GM19035 (cell line): ENCODE results near the gene FOXP1.

Experiments used
- ATAC-seq: cut with Tn5 transposase; IDR thresholded peaks from one replicate; pipeline ENCODE4 v1.9.1; 2021; ENCODE audit not compliant: unreplicated experiment

Gene FOXP1

GRCh38 chr3:71583566-71584393 lies at the start of gene FOXP1:
Gene FOXP1 (minus strand): TSS chr3:71583728. CDS start chr3:71198381, 385,347 bp downstream.
- no peak for ATAC-seq

GRCh38 chr3:71629711-71630110 lies 46.2 kb upstream of the FOXP1 start:
- ATAC-seq, result no peak

GRCh38 chr3:71629289-71629688 lies 45.8 kb upstream of the FOXP1 start:
- no peak for ATAC-seq

- ATAC-seq, result no peak
Observed at GRCh38 chr3:71628522-71628921, 45.0 kb upstream of the FOXP1 start.

- ATAC-seq, result no peak
Observed at GRCh38 chr3:71625676-71626075, 42.1 kb upstream of the FOXP1 start.

GRCh38 chr3:71621825-71622537 lies 38.5 kb upstream of the FOXP1 start:
- ATAC-seq, result no peak

- ATAC-seq, result no peak
Observed at GRCh38 chr3:71618538-71618937, 35.0 kb upstream of the FOXP1 start.

GRCh38 chr3:71616571-71617021 lies 33.1 kb upstream of the FOXP1 start:
- no peak for ATAC-seq

GRCh38 chr3:71614869-71615268 lies 31.3 kb upstream of the FOXP1 start:
- no peak for ATAC-seq

- no peak for ATAC-seq
Observed at GRCh38 chr3:71614426-71614825, 30.9 kb upstream of the FOXP1 start.

GRCh38 chr3:71611099-71611498 lies 27.6 kb upstream of the FOXP1 start:
- ATAC-seq, result no peak

GRCh38 chr3:71607364-71607763 lies 23.8 kb upstream of the FOXP1 start:
- ATAC-seq, result no peak

- no peak for ATAC-seq
Observed at GRCh38 chr3:71606582-71606981, 23.1 kb upstream of the FOXP1 start.

GRCh38 chr3:71602256-71602655 lies 18.7 kb upstream of the FOXP1 start:
- ATAC-seq, result no peak

- no peak for ATAC-seq
Observed at GRCh38 chr3:71601811-71602210, 18.3 kb upstream of the FOXP1 start.

GRCh38 chr3:71600646-71601288 lies 17.2 kb upstream of the FOXP1 start:
- ATAC-seq, result no peak

GRCh38 chr3:71599416-71599815 lies 15.9 kb upstream of the FOXP1 start:
- no peak for ATAC-seq

- ATAC-seq, result no peak
Observed at GRCh38 chr3:71598292-71598691, 14.8 kb upstream of the FOXP1 start.

- no peak for ATAC-seq
Observed at GRCh38 chr3:71597286-71597685, 13.8 kb upstream of the FOXP1 start.

- no peak for ATAC-seq
Observed at GRCh38 chr3:71593106-71593505, 9.6 kb upstream of the FOXP1 start.

- ATAC-seq, result no peak
Observed at GRCh38 chr3:71591101-71591500, 7.6 kb upstream of the FOXP1 start.

GRCh38 chr3:71589132-71589531 lies 5.6 kb upstream of the FOXP1 start:
- no peak for ATAC-seq
